T-helper 2 cell (primary cell): Measurements from ENCODE around the gene NR1H4.
"Not testable (repeated sequence)": the region's sequence is repeated elsewhere in the genome, so short reads cannot be mapped to it uniquely, and the experiment has no call there.

Source experiments
- DNase-seq, 5 experiments: peaks; one replicate each; pipeline versions ENCODE4 v3.0.0 to v3.0.0-alpha.2; 2012 to 2022

The NR1H4 gene

DNA sequence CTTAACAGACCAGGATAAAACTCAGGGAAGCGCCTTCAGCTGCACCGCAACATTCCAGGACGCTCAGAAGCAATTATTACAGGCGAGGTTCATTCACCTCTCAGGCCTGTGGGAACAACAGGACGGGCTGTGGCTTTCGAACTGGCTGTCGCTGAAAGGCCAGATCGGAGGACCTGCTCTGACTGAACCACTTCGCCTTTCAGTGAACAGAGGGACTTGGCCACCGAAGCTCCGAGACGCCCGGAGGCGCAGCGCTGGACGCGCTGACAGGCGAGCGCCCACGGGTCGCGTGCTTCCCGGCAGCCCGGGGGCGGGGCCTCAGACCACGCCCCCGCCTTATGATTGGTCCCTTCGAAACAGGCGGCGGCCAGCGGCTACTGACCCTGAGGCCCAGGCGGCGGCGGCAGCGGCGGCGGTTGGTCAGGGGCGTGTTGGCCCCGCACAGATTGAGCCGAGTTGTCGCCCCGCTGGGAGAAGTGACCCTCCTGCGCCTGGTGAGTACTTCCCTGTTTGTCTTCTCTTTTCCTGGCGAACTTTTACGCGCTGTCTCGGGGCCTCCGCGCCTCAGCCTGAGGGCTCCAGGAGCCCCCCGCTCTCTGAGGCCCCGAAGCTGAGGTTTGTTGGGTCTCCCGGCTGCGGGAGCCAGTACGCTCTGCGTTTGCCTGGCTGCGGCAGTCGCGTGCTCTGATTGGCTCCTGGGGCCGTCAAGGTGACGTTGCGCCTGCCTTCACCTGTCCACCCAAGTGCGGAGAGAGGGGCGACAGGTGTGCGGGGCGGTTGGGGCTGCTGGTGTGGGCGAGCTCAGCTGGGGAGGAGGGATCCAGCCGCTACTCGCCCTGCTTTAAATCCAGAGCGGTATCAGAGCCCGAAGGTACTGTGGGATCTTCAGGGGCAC is 99.9 kb downstream of the NR1H4 start, which contains the start of gene GAS2L3:
GAS2L3 (plus strand) TSS at position 393 of the 895 bp plus-strand sequence. CDS start 21,221 bp downstream, outside the sequence.
- DNase-seq = peak in 4 of 5 experiments; percentile 25 to 66 (median 32)

DNA sequence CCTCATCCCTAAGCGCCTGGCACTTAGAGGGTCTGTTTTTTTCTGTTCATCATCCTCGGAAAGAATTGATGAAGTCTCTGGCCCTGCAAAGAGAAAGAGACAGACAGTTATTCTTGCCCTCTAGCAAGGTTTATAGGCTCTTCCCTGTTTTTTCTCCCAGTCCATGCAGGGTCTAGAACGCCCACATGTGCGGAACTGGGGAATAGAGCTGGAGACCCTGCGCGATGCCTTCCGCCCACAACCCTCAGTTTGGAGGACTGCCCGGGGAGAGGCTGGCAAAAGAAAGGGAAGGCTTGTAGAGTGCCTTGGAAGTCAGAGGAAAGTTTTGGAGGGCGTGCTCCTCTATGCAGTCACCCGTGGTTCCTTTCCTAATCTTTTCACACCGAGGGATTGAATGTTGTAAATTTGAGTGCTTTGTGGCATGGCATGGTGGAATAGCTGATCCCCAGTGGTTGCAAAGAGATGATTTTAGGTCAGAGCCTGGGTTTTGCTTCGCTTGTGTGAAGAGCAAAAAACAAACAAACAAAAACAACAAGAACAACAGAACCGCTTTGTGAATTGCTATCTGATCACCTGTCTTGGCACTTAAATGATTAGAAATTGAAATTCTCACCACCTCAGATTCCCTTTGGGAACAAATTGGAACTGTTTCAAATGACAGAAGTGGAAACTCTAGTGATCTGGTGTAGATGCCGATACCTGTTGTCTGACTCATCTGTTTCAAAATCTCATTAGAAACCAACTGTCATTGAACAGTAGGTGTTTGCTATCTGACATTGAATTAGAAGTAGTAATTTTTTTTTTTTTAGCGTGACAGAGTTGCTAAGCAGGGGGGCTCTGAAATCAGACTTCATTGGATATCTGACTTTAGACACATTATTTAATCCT is 100.8 kb downstream of the NR1H4 start:
- DNase-seq = no peak

DNA sequence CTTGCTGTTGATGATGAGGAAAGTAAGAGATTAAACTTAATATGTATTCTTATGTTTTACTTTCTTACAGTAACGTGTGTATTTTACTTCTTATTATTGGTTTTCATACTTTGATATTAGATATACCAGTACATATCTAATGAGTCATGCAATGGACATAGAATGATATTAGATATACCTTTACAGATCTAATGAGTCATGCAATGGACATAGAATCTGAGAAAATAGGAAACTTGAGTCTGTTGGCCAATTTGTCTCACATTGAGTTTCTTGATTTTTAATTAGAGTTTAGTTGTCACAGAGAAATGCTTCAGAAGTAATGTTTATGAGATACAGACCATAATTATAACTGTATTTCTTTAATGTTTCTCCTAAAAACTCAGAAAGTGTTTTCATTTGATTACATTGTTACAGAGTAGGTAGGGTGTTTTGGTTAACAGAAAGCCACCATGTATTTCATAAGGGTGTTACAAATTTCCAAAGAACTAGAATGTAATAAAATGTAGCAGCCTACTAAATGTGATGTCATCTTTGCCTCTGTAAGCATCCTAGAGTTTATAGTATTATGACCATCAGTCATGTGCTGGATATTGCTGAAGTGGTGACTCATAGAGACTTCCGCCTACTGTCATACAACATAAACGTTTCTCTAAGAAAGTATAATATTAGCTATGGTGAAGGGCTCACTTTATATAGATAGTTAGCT is 102.8 kb downstream of the NR1H4 start:
- DNase-seq = peak in 1 of 5 experiments; percentile 17

DNA sequence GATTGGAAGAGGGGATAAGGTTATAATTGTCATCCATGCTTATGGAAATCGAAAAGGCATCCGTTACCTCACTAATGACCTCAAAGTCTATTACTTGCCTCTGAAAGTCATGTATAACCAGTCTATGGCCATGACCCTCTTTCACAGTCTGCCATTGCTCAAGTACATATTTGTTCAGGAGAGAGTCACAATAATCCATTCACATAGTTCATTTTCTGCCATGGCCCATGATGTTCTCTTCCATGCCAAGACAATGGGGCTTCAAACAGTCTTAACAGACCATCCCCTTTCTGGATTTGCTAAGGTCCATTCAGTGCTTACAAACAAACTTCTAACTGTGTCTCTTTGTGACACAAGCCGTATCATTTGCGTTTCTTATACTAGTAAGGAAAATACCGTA is 105.3 kb downstream of the NR1H4 start:
- DNase-seq = no peak

DNA sequence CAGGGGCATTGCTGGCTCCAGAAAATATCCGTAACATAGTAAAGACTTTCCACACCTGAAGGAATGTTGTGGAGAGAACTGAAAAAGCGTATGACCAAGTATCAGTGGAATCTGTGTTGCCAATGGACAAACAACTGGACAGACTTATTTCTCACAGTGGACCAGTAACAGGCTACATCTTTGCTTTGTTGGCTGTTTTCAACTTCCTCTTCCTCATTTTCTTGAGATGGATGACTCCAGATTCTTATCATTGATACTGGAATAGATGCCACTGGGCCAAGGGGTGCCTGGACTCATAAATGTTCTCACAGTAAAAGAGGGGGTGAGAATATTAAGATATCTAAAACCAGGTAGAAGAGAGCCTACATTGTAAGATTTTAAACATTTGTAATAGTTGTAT is 106.2 kb downstream of the NR1H4 start:
- DNase-seq = no peak

DNA sequence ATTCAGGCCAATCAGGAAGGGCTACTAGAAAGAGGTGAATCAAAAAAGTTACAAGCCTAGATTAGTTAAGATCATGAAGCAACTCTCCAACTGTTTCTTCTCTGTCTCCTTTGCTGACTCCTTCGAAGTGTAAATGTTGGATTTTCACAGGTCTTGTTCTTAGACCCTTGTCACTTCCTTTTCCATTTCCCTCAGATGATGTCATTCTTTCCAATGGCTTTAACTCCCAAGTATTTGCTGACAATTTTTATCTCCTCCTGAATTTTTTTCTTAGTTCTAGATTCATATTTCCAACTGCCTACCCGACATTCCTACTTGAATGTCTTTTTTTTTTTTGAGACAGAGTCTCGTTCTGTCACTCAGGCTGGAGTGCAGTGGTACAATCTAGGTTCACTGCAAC is 110.6 kb downstream of the NR1H4 start:
- no peak for DNase-seq

DNA sequence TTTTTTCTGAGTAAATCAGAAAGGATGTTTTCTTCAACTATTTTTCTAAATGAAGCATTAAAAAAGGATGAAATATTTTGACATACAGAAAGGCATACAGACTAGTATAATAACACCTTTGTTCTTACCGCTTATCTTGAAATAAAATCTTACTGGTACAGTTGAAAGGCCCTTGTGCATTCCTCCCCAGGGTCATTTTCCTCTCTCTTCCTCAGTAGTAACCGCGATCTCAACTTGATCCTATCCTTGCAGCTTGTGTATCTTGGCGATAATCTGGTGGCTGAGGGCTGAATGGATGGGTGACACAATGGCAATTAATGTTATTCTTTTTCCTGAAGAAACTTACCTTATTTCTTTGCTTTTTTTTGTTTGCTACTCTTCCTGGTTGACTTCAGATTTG is 118.3 kb downstream of the NR1H4 start:
- no peak for DNase-seq

DNA sequence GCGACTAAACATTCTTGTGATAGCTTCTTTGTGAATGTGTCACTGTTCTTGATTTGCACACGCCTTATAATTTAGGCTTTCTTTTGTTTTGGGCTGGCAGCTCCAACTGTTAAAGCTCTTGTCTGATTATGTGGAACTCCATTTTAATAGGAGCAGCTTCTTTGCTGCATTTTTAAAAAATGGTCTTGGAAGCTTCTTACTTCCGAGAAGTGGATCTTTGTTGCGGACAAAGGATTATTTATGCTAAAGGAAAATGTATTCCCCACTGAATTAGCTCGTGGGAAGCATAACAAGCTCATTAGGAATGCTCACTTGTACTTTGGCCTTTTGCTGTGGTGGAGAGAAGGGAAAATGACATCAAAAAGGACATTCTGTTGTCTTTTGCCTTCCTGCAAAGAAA is 119.8 kb downstream of the NR1H4 start:
- no peak for DNase-seq

DNA sequence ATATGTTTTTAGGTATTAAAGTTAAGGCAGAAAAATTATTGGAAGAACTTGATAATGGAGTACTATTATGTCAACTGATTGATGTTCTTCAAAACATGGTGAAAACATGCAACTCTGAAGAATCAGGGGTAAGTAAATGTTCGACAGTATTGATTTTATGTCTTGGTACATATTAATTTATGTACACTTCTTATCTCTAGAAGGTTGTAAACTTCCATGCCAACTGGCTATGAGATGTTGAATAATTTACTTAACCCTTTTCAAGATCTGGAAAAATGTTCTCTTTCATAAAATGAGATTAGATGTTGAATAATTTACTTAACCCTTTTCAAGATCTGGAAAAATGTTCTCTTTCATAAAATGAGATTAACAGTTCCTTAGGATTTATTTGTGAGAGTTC is 128.0 kb downstream of the NR1H4 start:
- no peak for DNase-seq

DNA sequence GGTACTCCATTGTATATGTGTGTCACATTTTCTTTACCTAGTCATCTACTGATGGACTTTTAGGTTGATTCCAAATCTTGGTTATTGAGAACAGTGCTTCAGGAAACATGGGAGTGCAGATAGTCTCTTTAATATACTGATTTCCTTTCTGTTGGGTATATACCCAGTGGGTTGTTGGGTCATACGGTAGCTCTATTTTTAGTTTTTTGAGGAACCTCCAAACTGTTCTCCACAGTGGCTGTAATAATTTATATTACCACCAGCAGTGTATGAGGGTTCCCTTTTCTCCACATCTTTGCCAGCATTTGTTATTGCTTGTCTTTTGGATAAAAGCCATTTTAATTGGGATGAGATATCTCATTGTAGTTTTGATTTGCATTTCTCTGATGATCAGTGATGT is 129.3 kb downstream of the NR1H4 start:
- not testable (repeated sequence) for DNase-seq

DNA sequence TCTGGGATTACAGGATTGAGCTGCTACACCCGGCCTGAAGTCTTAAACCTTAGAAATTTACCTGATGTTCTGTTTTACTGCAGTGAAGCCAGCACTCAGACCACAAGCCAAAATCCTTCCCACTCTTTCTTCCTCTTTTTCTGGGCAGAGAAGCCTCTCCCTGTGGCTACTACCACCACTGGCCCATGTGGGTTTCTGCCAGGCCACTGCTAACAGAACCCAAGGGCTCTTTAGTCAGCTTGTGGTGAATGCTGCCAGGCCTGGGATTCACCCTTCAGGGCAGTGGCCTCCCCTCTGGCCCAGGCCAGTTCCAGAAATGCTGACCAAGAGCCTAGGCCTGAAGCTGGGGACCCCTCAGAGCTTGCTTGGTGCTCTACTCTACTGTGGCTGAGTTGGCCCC is 135.1 kb downstream of the NR1H4 start:
- no peak for DNase-seq

DNA sequence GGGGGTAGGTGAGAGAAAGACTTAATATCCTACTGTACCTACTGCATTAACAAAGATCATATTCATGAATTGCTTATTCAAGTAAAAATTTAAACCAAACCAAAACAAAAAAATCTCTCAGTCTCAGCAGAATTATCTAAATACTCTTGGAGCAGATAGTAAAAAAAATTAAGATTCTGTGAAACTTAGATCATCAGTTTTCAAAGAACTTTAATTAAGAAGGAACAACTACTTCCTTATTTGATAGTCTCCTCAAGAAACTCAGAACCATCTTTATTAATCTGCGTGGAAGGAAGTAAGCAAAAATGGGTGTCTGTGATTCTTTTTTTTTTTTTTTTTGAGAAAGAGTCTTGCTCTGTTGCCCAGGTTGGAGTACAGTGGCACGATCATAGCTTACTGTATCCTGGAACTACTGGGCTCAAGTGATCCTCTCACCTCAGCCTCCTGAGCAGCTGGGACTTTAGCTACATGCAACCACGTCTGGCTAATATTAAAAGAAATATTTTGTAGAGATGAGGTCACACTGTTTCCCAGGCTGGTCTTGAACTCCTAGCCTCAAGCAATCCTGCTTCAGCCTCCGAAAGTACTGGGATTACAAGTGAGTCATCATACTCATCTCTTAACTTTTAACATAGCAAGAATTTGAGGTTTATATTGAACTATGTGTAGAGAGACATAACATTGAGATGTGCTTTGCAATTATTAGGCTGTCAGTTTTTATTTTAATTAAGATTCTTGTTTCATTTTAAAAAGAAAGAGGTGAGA is 137.2 kb downstream of the NR1H4 start:
- no peak for DNase-seq

DNA sequence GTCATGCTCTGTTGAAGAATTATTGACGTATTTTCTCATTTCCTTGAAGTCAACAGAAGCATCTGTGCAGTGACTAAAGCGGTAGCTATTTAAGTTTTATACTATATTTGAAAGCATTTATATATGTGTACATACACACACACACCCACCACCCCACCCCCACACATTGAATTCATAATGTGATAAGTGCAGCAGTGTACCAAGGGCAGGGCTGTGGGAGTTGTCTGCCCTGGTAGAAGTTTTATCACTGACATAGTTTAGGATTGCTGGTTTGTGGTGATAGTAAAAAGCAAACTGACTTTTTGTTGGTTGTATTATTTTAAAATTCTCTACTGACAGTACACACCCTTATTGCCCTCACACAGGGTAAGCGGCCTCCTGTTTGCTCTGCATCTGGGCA is 138.9 kb downstream of the NR1H4 start:
- DNase-seq = no peak
